HG03442 (cell line): ENCODE data around the gene TMEM223.
A peak's percentile ranks its signal among the peaks of the same experiment; 100 is the strongest.
"Not testable (repeated sequence)": the region's sequence is repeated elsewhere in the genome, so short reads cannot be mapped to it uniquely, and the experiment has no call there.

ENCODE experiments used
- ATAC-seq: cut with Tn5 transposase; IDR thresholded peaks from one replicate; pipeline ENCODE4 v1.9.1; 2021; ENCODE audit warnings: mild to moderate bottlenecking, moderate library complexity; ENCODE audit not compliant: unreplicated experiment

TMEM223 gene

GRCh38 chr11:62753736-62754603, 37.8 kb downstream of the TMEM223 start, which contains the start of gene ZBTB3:
ZBTB3 (minus strand) TSS chr11:62754160; CDS start chr11:62753664, 496 bp downstream.
- peak; percentile 95 for ATAC-seq

GRCh38 chr11:62752994-62753735, 38.6 kb downstream of the TMEM223 start:
- no peak for ATAC-seq

GRCh38 chr11:62752177-62752785, 39.5 kb downstream of the TMEM223 start:
- no peak for ATAC-seq

DNA sequence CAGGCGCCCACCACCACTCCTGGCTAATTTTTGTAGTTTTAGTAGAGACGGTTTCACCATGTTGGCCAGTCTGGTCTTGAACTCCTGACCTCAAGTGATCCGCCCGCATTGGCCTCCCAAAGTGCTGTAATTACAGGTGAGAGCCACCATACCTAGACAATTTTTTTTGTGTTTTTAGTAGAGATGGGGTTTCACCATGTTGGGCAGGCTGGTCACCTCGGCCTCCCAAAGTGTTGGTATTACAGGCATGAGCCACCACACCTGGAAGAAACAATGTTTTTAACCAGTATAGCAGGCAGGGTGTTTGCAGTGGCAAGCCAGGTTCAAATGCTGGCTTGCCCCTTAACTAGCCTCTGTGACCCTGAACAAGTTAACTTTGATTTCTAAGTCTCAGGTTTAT, 41.9 kb downstream of the TMEM223 start:
- ATAC-seq, result not testable (repeated sequence)

DNA sequence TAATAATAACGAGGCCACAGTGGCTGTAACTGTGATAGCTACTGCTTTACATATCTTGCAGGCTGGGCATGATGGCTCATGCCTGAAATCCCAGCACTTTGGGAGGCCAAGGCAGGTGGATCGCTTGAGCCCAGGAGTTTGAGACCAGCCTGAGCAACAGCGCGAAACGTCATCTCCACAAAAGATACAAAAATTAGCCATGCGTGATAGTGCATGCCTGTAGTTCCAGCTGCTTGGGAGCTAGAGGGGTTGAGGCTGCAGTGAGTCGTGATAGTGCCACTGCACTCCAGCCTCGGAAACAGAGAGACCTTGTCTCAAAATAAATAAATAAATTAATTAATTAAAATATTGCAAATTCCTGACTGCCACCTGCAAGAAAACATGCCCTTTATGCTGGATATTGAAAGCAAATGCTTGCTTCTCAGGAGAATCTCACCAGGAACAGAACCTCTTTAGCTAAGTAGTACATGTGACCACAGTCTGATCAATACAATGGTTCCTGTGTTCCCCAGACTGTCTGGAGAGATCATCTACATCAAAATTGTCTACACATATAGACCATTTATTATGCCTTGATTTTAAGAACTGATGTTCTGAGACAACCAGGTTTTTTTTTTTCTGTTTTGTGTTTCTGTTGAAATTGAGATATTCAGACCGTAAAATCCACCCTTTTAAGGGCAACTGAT, 44.2 kb downstream of the TMEM223 start:
- ATAC-seq, result no peak
